HG02973 (cell line): ENCODE measurements around the gene SLC27A6.
"Not testable (repeated sequence)": the region's sequence is repeated elsewhere in the genome, so short reads cannot be mapped to it uniquely, and the experiment has no call there.

Source experiments
- ATAC-seq: cut with Tn5 transposase; IDR thresholded peaks from one replicate; pipeline ENCODE4 v1.9.1; 2021; ENCODE audit warnings: moderate library complexity; ENCODE audit not compliant: unreplicated experiment

SLC27A6 gene

GRCh38 chr5:128965011-128965637, at the start of gene SLC27A6:
Gene SLC27A6, plus strand, starts transcription at chr5:128965488. Its CDS starts 650 bp downstream, at chr5:128966138.
- no peak for ATAC-seq

GRCh38 chr5:128919542-128919941, 45.7 kb upstream of the SLC27A6 start:
- ATAC-seq: no peak

GRCh38 chr5:128920345-128921215, 44.7 kb upstream of the SLC27A6 start:
- no peak for ATAC-seq

GRCh38 chr5:128924299-128924698, 41.0 kb upstream of the SLC27A6 start:
- no peak for ATAC-seq

- no peak for ATAC-seq
These were observed 39.3 kb upstream of the SLC27A6 start for GRCh38 chr5:128925973-128926372.

- no peak for ATAC-seq
These were observed 37.6 kb upstream of the SLC27A6 start for GRCh38 chr5:128927644-128928043.

GRCh38 chr5:128932232-128932631, 33.1 kb upstream of the SLC27A6 start:
- not testable (repeated sequence) for ATAC-seq

GRCh38 chr5:128943100-128943499, 22.2 kb upstream of the SLC27A6 start:
- ATAC-seq: not testable (repeated sequence)

GRCh38 chr5:128949847-128950546, 15.3 kb upstream of the SLC27A6 start:
- ATAC-seq: no peak

GRCh38 chr5:128951301-128951700, 14.0 kb upstream of the SLC27A6 start:
- ATAC-seq: not testable (repeated sequence)

- no peak for ATAC-seq
These were observed 9.1 kb upstream of the SLC27A6 start for GRCh38 chr5:128956164-128956563.

- ATAC-seq: no peak
These were observed 3.1 kb upstream of the SLC27A6 start for GRCh38 chr5:128962211-128962610.

GRCh38 chr5:128965638-128966302, 482 bp downstream of the SLC27A6 start:
- ATAC-seq: no peak

- ATAC-seq: no peak
These were observed 1.1 kb downstream of the SLC27A6 start for GRCh38 chr5:128966375-128966774.

- no peak for ATAC-seq
These were observed 1.6 kb downstream of the SLC27A6 start for GRCh38 chr5:128966846-128967245.

GRCh38 chr5:128973244-128973643, 8.0 kb downstream of the SLC27A6 start:
- ATAC-seq: no peak

GRCh38 chr5:128974567-128974966, 9.3 kb downstream of the SLC27A6 start:
- ATAC-seq: no peak

- ATAC-seq: no peak
These were observed 14.5 kb downstream of the SLC27A6 start for GRCh38 chr5:128979761-128980160.

- ATAC-seq: no peak
These were observed 15.6 kb downstream of the SLC27A6 start for GRCh38 chr5:128980917-128981316.

GRCh38 chr5:128984480-128984879, 19.2 kb downstream of the SLC27A6 start:
- no peak for ATAC-seq

GRCh38 chr5:128988476-128988875, 23.2 kb downstream of the SLC27A6 start:
- no peak for ATAC-seq
